B cell (primary cell): ENCODE data around the gene NHERF2.
A peak's percentile ranks its signal among the peaks of the same experiment; 100 is the strongest.

Experiments
- CTCF ChIP-seq: fragments of 200-600 bp; IDR thresholded peaks from one replicate; pipeline ENCODE4 v1.8.0; 2022; ENCODE audit warnings: antibody characterized with exemption, mild to moderate bottlenecking
- EZH2 ChIP-seq: IDR thresholded peaks from 2 replicates; pipeline ENCODE4 v1.6.1; 2012; ENCODE audit warnings: borderline replicate concordance, low read depth, mild to moderate bottlenecking, moderate library complexity, low read length; ENCODE audit not compliant: insufficient read depth, poor library complexity, severe bottlenecking

GRCh38 chr16:1990351-1991134 is 36.2 kb upstream of the NHERF2 start:
- no peak for TF ChIP-seq CTCF
- peak; percentile 75 for TF ChIP-seq EZH2
